GM21528 (cell line): ENCODE data around the gene FOCAD.

Experiments
- ATAC-seq: cut with Tn5 transposase; IDR thresholded peaks from one replicate; pipeline ENCODE4 v1.9.1; 2021; ENCODE audit warnings: mild to moderate bottlenecking, moderate library complexity; ENCODE audit not compliant: unreplicated experiment, low FRiP score

The FOCAD gene

GRCh38 chr9:20870115-20870514 lies 186.1 kb downstream of the FOCAD start:
- ATAC-seq = no peak

- no peak for ATAC-seq
Observed at GRCh38 chr9:20872340-20872977, 188.4 kb downstream of the FOCAD start.

- ATAC-seq = no peak
Observed at GRCh38 chr9:20873240-20873865, 189.3 kb downstream of the FOCAD start.

GRCh38 chr9:20880271-20880670 lies 196.2 kb downstream of the FOCAD start:
- ATAC-seq = no peak

GRCh38 chr9:20880675-20881074 lies 196.6 kb downstream of the FOCAD start:
- no peak for ATAC-seq

GRCh38 chr9:20884985-20885593 lies 201.0 kb downstream of the FOCAD start:
- ATAC-seq = peak; percentile 60

GRCh38 chr9:20898885-20899554 lies 215.0 kb downstream of the FOCAD start:
- ATAC-seq = no peak

- ATAC-seq = no peak
Observed at GRCh38 chr9:20903212-20903611, 219.2 kb downstream of the FOCAD start.

- ATAC-seq = no peak
Observed at GRCh38 chr9:20904995-20905394, 220.9 kb downstream of the FOCAD start.

- ATAC-seq = no peak
Observed at GRCh38 chr9:20906326-20906725, 222.3 kb downstream of the FOCAD start.

- ATAC-seq = no peak
Observed at GRCh38 chr9:20908461-20908860, 224.4 kb downstream of the FOCAD start.

- no peak for ATAC-seq
Observed at GRCh38 chr9:20914556-20914955, 230.5 kb downstream of the FOCAD start.

GRCh38 chr9:20921362-20921761 lies 237.3 kb downstream of the FOCAD start:
- no peak for ATAC-seq

GRCh38 chr9:20925256-20926045 lies 241.4 kb downstream of the FOCAD start:
- ATAC-seq = no peak

- ATAC-seq = no peak
Observed at GRCh38 chr9:20929276-20929675, 245.2 kb downstream of the FOCAD start.

GRCh38 chr9:20930836-20931235 lies 246.8 kb downstream of the FOCAD start:
- no peak for ATAC-seq

- ATAC-seq = peak; percentile 33
Observed at GRCh38 chr9:20940447-20941173, 256.6 kb downstream of the FOCAD start.

GRCh38 chr9:20941174-20941690 lies 257.2 kb downstream of the FOCAD start:
- ATAC-seq = peak; percentile 100

- ATAC-seq = no peak
Observed at GRCh38 chr9:20944507-20944906, 260.4 kb downstream of the FOCAD start.

GRCh38 chr9:20945269-20945668 lies 261.2 kb downstream of the FOCAD start:
- no peak for ATAC-seq
